ENCODE data around the gene PTCH1. TPM values are rescaled to one million over a fixed set of nuclear protein-coding genes. Genes with fewer than 3 reads are reported as not detected.

The PTCH1 gene
- total RNA-seq, 2 experiments from 2014 or later, result 15.8 to 17.0 TPM

DNA sequence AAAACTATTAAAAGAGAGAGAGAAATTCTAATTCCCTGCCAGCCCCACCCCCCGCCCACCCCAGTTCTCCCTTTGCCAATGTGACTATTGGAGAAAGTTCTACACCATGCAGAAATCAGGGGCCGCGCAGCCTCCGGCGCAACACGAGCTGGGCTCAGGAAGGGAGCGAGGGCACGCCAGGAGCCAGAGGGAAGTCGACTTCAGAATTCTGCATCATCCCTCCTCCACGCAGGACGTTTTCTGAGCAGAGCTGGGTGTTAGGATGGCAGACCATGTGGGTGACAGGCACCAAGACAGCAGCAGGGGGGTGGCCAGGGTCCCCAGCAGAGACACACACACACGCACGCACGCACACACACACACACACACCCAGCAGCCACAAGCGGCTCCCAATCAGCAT is 72.6 kb downstream of the PTCH1 start:
- H3K9me3 ChIP-seq (ENCODE audit: control insufficient read depth in 1 of 2, insufficient read depth in 1 of 2, low read length in 2 of 2), result no peaks in the 10 kb centered on the region
- no peak overlapping the region for H3K4me3 ChIP-seq (ENCODE audit: low read length)
- Mint-ChIP-seq H3K4me3 (no peak overlapping the region), H3K9me3 (no peaks in the 10 kb centered on the region), H3K27ac (no peak overlapping the region), H3K4me1 (ENCODE audit: low read depth) (no peaks in the 10 kb centered on the region), H3K36me3 (ENCODE audit: low read depth) (peaks cover 38% of the 10 kb centered on the region), H3K27me3 (no peaks in the 10 kb centered on the region)
- DNase-seq, result no peak
- ChIA-PET POLR2A (no interaction called here), CTCF (no interaction called here)
- H3K36me3 ChIP-seq (ENCODE audit: insufficient read depth, low read length), result peaks cover 19% of the 10 kb centered on the region
- no peaks in the 10 kb centered on the region for H3K27me3 ChIP-seq (ENCODE audit: control insufficient read depth in 1 of 2, insufficient read depth in 2 of 2, low read length in 2 of 2)
- no peaks in the 10 kb centered on the region for H3K4me1 ChIP-seq (ENCODE audit: insufficient read depth, low read length)
- intact Hi-C loops (cut with DNase I, micrococcal nuclease), result no loop called here
- ATAC-seq (ENCODE audit: poor library complexity), result no peak
- no peak overlapping the region for H3K27ac ChIP-seq (ENCODE audit: low read depth in 1 of 2, low read length in 2 of 2)
- TF ChIP-seq, protein P1, sequence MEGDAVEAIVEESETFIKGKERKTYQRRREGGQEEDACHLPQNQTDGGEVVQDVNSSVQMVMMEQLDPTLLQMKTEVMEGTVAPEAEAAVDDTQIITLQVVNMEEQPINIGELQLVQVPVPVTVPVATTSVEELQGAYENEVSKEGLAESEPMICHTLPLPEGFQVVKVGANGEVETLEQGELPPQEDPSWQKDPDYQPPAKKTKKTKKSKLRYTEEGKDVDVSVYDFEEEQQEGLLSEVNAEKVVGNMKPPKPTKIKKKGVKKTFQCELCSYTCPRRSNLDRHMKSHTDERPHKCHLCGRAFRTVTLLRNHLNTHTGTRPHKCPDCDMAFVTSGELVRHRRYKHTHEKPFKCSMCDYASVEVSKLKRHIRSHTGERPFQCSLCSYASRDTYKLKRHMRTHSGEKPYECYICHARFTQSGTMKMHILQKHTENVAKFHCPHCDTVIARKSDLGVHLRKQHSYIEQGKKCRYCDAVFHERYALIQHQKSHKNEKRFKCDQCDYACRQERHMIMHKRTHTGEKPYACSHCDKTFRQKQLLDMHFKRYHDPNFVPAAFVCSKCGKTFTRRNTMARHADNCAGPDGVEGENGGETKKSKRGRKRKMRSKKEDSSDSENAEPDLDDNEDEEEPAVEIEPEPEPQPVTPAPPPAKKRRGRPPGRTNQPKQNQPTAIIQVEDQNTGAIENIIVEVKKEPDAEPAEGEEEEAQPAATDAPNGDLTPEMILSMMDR (IDR thresholded peaks at IDR 0.05), result no peak

DNA sequence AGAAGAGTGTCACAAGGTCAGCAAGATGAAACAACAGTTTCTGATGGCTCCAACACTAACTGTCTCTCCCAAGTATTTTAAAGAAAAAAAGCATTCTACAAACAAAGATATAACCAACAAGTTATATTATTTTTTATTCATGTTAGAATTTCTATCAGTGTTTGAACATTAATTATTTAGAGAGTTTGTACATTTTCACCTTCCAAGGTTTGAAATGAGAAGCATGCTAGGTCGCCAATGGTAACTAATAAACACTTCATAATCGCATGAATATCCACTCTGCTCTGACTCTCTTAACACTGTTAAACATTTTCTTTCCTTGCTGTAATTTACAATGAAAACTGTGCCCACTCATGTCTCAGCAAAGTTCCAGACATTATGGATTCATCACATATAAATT is 73.5 kb downstream of the PTCH1 start:
- POLR2A ChIA-PET, result no interaction called here
- Histone ChIP-seq H3K27me3 (ENCODE audit: control insufficient read depth in 1 of 2, insufficient read depth in 2 of 2, low read length in 2 of 2) (no peaks in the 10 kb centered on the region), H3K4me1 (ENCODE audit: insufficient read depth, low read length) (no peaks in the 10 kb centered on the region), H3K36me3 (ENCODE audit: insufficient read depth, low read length) (peaks cover 18% of the 10 kb centered on the region), H3K9me3 (ENCODE audit: control insufficient read depth in 1 of 2, insufficient read depth in 1 of 2, low read length in 2 of 2) (no peaks in the 10 kb centered on the region), H3K27ac (ENCODE audit: low read depth in 1 of 2, low read length in 2 of 2) (no peak overlapping the region), H3K4me3 (ENCODE audit: low read length) (no peak overlapping the region)
- DNase-seq, result no peak
- no peak for ATAC-seq (ENCODE audit: poor library complexity)
- Mint-ChIP-seq H3K27ac (no peak overlapping the region), H3K4me1 (ENCODE audit: low read depth) (no peaks in the 10 kb centered on the region), H3K36me3 (ENCODE audit: low read depth) (peaks cover 29% of the 10 kb centered on the region), H3K9me3 (no peaks in the 10 kb centered on the region), H3K27me3 (no peaks in the 10 kb centered on the region), H3K4me3 (no peak overlapping the region)
- intact Hi-C loops (cut with DNase I, micrococcal nuclease), result no loop called here
- CTCF ChIA-PET, result no interaction called here
- TF ChIP-seq, protein P1 (IDR thresholded peaks at IDR 0.05), result no peak

DNA sequence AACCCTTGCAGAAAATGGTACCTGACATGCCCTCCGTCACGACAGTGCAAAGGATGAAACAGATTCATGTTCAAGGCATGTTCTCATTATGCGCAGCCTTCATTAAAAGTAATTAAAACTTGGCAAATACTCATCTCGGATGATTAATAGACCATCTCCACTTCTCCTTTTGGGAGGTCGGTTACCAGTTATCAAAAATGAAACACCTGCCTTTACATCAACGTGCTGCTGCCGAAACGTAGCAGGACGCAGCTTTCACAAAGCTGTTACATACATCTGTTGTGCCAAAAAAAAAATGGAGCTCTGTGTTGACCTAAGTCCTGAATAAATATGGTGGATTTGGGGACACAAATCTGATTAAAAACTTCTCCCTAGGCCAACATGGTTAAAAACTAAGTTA is 75.7 kb downstream of the PTCH1 start:
- Mint-ChIP-seq H3K9me3 (no peaks in the 10 kb centered on the region), H3K36me3 (ENCODE audit: low read depth) (peaks cover 12% of the 10 kb centered on the region), H3K27ac (no peak overlapping the region), H3K4me1 (ENCODE audit: low read depth) (no peaks in the 10 kb centered on the region), H3K4me3 (no peak overlapping the region), H3K27me3 (no peaks in the 10 kb centered on the region)
- Histone ChIP-seq H3K9me3 (ENCODE audit: control insufficient read depth in 1 of 2, insufficient read depth in 1 of 2, low read length in 2 of 2) (no peaks in the 10 kb centered on the region), H3K27me3 (ENCODE audit: control insufficient read depth in 1 of 2, insufficient read depth in 2 of 2, low read length in 2 of 2) (no peaks in the 10 kb centered on the region), H3K4me3 (ENCODE audit: low read length) (no peak overlapping the region), H3K4me1 (ENCODE audit: insufficient read depth, low read length) (no peaks in the 10 kb centered on the region), H3K27ac (ENCODE audit: low read depth in 1 of 2, low read length in 2 of 2) (no peak overlapping the region), H3K36me3 (ENCODE audit: insufficient read depth, low read length) (peaks cover 9% of the 10 kb centered on the region)
- no peak for ATAC-seq (ENCODE audit: poor library complexity)
- TF ChIP-seq, protein P1 (IDR thresholded peaks at IDR 0.05), result no peak
- ChIA-PET CTCF (no interaction called here), POLR2A (no interaction called here)
- DNase-seq, result no peak
- intact Hi-C loops (cut with DNase I, micrococcal nuclease), result no loop called here

Measured in CD4-positive, alpha-beta T cell (primary cell).